HepG2 (cell line): ENCODE measurements around the gene HOXC9. TPM values are rescaled to one million over a fixed set of nuclear protein-coding genes. Genes with fewer than 3 reads are reported as not detected.

Experiments
- CEBPG ChIP-seq: IDR thresholded peaks from 2 replicates; pipeline ENCODE4 v1.6.1; 2016
- CHCHD3 ChIP-seq: sonication (generic); formaldehyde crosslinking; IDR thresholded peaks from 2 replicates; pipeline ENCODE4 v1.8.0; 2022; ENCODE audit warnings: mild to moderate bottlenecking, missing genetic modification reagents, moderate library complexity
- KDM1A ChIP-seq: IDR thresholded peaks from 2 replicates; pipeline ENCODE4 v1.6.1; 2016; ENCODE audit warnings: missing compliant biosample characterization
- NR1H2 ChIP-seq: sonication (generic); formaldehyde crosslinking; IDR thresholded peaks from 2 replicates; pipeline ENCODE4 v1.8.1; 2022; ENCODE audit warnings: low read depth, missing genetic modification reagents, borderline replicate concordance
- RAD21 ChIP-seq: fragments of 450-650 bp; formaldehyde crosslinking; IDR thresholded peaks from 2 replicates; pipeline ENCODE4 v1.5.0; 2020; ENCODE audit warnings: mild to moderate bottlenecking
- SMARCC2 ChIP-seq: fragments of 450-650 bp; IDR thresholded peaks from 2 replicates; pipeline ENCODE4 v1.6.1; 2017; ENCODE audit warnings: antibody characterized with exemption, mild to moderate bottlenecking
- SNAPC4 ChIP-seq: sonication (generic); formaldehyde crosslinking; IDR thresholded peaks from 2 replicates; pipeline ENCODE4 v1.4.0; 2020; ENCODE audit warnings: mild to moderate bottlenecking, missing genetic modification reagents
- SP2 ChIP-seq: sonication (generic); formaldehyde crosslinking; IDR thresholded peaks from 2 replicates; pipeline ENCODE4 v1.5.1; 2020; ENCODE audit warnings: mild to moderate bottlenecking, missing genetic modification reagents
- TFE3 ChIP-seq: IDR thresholded peaks from 2 replicates; pipeline ENCODE4 v1.6.1; 2016
- ZFP36L2 ChIP-seq: sonication (generic); formaldehyde crosslinking; IDR thresholded peaks from 2 replicates; pipeline ENCODE4 v1.4.0; 2020; ENCODE audit warnings: missing genetic modification reagents
- ZNF543 ChIP-seq: sonication (generic); formaldehyde crosslinking; IDR thresholded peaks from 2 replicates; pipeline ENCODE4 v1.4.0; 2020; ENCODE audit warnings: mild to moderate bottlenecking, missing genetic modification reagents
- ZNF672 ChIP-seq: sonication (generic); formaldehyde crosslinking; IDR thresholded peaks from 2 replicates; pipeline ENCODE4 v1.8.1; 2022; ENCODE audit warnings: missing genetic modification reagents
- ZNF7 ChIP-seq: IDR thresholded peaks from 2 replicates; pipeline ENCODE4 v1.6.1; 2016; ENCODE audit warnings: missing biosample characterization, missing genetic modification reagents
- ZNF816 ChIP-seq: sonication (generic); formaldehyde crosslinking; IDR thresholded peaks from 2 replicates; pipeline ENCODE4 v1.8.0; 2022; ENCODE audit warnings: missing genetic modification reagents, mild to moderate bottlenecking, borderline replicate concordance
- polyA plus RNA-seq, 8 experiments: library from polyadenylated mRNA; depleted of rRNA in 3 of 8; stranded (reverse) in 7 of 8; unstranded in 1 of 8; fragments of >200 nt; fragmentation: Illumina TruSeq in 4 of 8; extraction: Trizol in 4 of 8; gene quantifications; 2 replicates each; pipeline versions ENCODE4 v1.2.1 to v1.2.3, GENCODE V29; 2011 to 2016; ENCODE audit warnings: low read depth in 4 of 8, missing spikeins in 1 of 8, mixed read lengths in 1 of 8; ENCODE audit not compliant: insufficient read depth in 1 of 8
- total RNA-seq, 5 experiments: library from RNA; depleted of rRNA; stranded (reverse); fragments of >200 nt; fragmentation: Illumina TruSeq; extraction: Trizol; gene quantifications; 2 replicates each; pipeline ENCODE4 v1.2.3, GENCODE V29; 2016; ENCODE audit warnings: low read depth in 1 of 5
- TF ChIP-seq, protein P1 (sequence below): sonication (generic); formaldehyde crosslinking; IDR thresholded peaks from 2 replicates; pipeline ENCODE4 v1.4.0; 2020; ENCODE audit warnings: missing genetic modification reagents
- TF ChIP-seq, protein P2 (sequence below): IDR thresholded peaks from 2 replicates; pipeline ENCODE4 v1.6.1; 2018; ENCODE audit warnings: missing genetic modification reagents, mild to moderate bottlenecking, missing compliant biosample characterization
- TF ChIP-seq, protein P3 (sequence below): sonication (generic); formaldehyde crosslinking; IDR thresholded peaks from 2 replicates; pipeline ENCODE4 v1.5.0; 2020; ENCODE audit warnings: missing genetic modification reagents, mild to moderate bottlenecking, borderline replicate concordance
- TF ChIP-seq, protein P4 (sequence below): sonication (generic); formaldehyde crosslinking; IDR thresholded peaks from 2 replicates; pipeline ENCODE4 v1.5.0; 2020; ENCODE audit warnings: mild to moderate bottlenecking, missing genetic modification reagents, moderate library complexity

The HOXC9 gene
- total and polyA plus RNA-seq, 2 of the 13 experiments (the other 11 are each of a cell fraction or from before 2014, with no cell fraction given), result 0.11 to 1.1 TPM

- TF ChIP-seq SNAPC4 (CRISPR knock-in tag) (no peak), ZNF672 (CRISPR knock-in tag) (no peak), CHCHD3 (CRISPR knock-in tag) (no peak), RAD21 (CRISPR knock-in tag) (peak; percentile 96), ZNF543 (CRISPR knock-in tag) (no peak), NR1H2 (no peak), ZFP36L2 (CRISPR knock-in tag) (no peak), KDM1A (CRISPR knock-in tag) (no peak), CEBPG (CRISPR knock-in tag) (no peak), ZNF7 (CRISPR knock-in tag) (no peak), ZNF816 (CRISPR knock-in tag) (no peak), TFE3 (CRISPR knock-in tag) (no peak), SMARCC2 (no peak), SP2 (CRISPR knock-in tag) (no peak)
- TF ChIP-seq, protein P1, sequence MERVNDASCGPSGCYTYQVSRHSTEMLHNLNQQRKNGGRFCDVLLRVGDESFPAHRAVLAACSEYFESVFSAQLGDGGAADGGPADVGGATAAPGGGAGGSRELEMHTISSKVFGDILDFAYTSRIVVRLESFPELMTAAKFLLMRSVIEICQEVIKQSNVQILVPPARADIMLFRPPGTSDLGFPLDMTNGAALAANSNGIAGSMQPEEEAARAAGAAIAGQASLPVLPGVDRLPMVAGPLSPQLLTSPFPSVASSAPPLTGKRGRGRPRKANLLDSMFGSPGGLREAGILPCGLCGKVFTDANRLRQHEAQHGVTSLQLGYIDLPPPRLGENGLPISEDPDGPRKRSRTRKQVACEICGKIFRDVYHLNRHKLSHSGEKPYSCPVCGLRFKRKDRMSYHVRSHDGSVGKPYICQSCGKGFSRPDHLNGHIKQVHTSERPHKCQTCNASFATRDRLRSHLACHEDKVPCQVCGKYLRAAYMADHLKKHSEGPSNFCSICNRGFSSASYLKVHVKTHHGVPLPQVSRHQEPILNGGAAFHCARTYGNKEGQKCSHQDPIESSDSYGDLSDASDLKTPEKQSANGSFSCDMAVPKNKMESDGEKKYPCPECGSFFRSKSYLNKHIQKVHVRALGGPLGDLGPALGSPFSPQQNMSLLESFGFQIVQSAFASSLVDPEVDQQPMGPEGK, result 0 out of 2 replicates have a peak, but pooled peaks have one; percentile 17
- TF ChIP-seq, protein P2, sequence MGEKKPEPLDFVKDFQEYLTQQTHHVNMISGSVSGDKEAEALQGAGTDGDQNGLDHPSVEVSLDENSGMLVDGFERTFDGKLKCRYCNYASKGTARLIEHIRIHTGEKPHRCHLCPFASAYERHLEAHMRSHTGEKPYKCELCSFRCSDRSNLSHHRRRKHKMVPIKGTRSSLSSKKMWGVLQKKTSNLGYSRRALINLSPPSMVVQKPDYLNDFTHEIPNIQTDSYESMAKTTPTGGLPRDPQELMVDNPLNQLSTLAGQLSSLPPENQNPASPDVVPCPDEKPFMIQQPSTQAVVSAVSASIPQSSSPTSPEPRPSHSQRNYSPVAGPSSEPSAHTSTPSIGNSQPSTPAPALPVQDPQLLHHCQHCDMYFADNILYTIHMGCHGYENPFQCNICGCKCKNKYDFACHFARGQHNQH, result no peak
- TF ChIP-seq, protein P3, sequence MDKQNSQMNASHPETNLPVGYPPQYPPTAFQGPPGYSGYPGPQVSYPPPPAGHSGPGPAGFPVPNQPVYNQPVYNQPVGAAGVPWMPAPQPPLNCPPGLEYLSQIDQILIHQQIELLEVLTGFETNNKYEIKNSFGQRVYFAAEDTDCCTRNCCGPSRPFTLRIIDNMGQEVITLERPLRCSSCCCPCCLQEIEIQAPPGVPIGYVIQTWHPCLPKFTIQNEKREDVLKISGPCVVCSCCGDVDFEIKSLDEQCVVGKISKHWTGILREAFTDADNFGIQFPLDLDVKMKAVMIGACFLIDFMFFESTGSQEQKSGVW (CRISPR knock-in tag), result no peak
- TF ChIP-seq, protein P4, sequence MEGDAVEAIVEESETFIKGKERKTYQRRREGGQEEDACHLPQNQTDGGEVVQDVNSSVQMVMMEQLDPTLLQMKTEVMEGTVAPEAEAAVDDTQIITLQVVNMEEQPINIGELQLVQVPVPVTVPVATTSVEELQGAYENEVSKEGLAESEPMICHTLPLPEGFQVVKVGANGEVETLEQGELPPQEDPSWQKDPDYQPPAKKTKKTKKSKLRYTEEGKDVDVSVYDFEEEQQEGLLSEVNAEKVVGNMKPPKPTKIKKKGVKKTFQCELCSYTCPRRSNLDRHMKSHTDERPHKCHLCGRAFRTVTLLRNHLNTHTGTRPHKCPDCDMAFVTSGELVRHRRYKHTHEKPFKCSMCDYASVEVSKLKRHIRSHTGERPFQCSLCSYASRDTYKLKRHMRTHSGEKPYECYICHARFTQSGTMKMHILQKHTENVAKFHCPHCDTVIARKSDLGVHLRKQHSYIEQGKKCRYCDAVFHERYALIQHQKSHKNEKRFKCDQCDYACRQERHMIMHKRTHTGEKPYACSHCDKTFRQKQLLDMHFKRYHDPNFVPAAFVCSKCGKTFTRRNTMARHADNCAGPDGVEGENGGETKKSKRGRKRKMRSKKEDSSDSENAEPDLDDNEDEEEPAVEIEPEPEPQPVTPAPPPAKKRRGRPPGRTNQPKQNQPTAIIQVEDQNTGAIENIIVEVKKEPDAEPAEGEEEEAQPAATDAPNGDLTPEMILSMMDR (CRISPR knock-in tag), result peak; percentile 90
These were observed 6.0 kb downstream of the HOXC9 start (continued) for GRCh38 chr12:54005853-54006558.
